ENCODE results near the gene TMEM127.
A peak's percentile ranks its signal among the peaks of the same experiment; 100 is the strongest.
"Not testable (repeated sequence)": the region's sequence is repeated elsewhere in the genome, so short reads cannot be mapped to it uniquely, and the experiment has no call there.

Gene TMEM127

GRCh38 chr2:96265840-96266679, at the start of gene TMEM127, which contains the start of gene CIAO1:
Gene TMEM127, minus strand, starts transcription at chr2:96265997. Its CDS starts 616 bp downstream, at chr2:96265381.
Gene CIAO1, plus strand, starts transcription at chr2:96266225. Its CDS starts 126 bp downstream, at chr2:96266351.
- peak; percentile 97 for DNase-seq

GRCh38 chr2:96315005-96315399, 49.2 kb upstream of the TMEM127 start:
- no peak for DNase-seq

- DNase-seq, result no peak
Observed at GRCh38 chr2:96308248-96308647, 42.5 kb upstream of the TMEM127 start.

GRCh38 chr2:96306370-96306769, 40.6 kb upstream of the TMEM127 start:
- no peak for DNase-seq

GRCh38 chr2:96305979-96306308, 40.1 kb upstream of the TMEM127 start:
- no peak for DNase-seq

GRCh38 chr2:96305091-96305978, 39.5 kb upstream of the TMEM127 start, which contains the start of gene SNRNP200:
Gene SNRNP200, minus strand, starts transcription at chr2:96305546. Its CDS starts 109 bp downstream, at chr2:96305437.
- DNase-seq, result peak; percentile 80

- no peak for DNase-seq
Observed at GRCh38 chr2:96304606-96305005, 38.8 kb upstream of the TMEM127 start.

GRCh38 chr2:96301865-96302264, 36.1 kb upstream of the TMEM127 start:
- no peak for DNase-seq

- DNase-seq, result no peak
Observed at GRCh38 chr2:96296925-96297324, 31.1 kb upstream of the TMEM127 start.

GRCh38 chr2:96294271-96294670, 28.5 kb upstream of the TMEM127 start:
- not testable (repeated sequence) for DNase-seq

- DNase-seq, result no peak
Observed at GRCh38 chr2:96291751-96292150, 26.0 kb upstream of the TMEM127 start.

- no peak for DNase-seq
Observed at GRCh38 chr2:96287273-96287856, 21.6 kb upstream of the TMEM127 start.

- no peak for DNase-seq
Observed at GRCh38 chr2:96276787-96277499, 11.1 kb upstream of the TMEM127 start.

GRCh38 chr2:96274355-96275056, 8.7 kb upstream of the TMEM127 start:
- DNase-seq, result no peak

- no peak for DNase-seq
Observed at GRCh38 chr2:96273763-96274162, 8.0 kb upstream of the TMEM127 start.

GRCh38 chr2:96271995-96272394, 6.2 kb upstream of the TMEM127 start:
- no peak for DNase-seq

GRCh38 chr2:96267159-96267971, 1.6 kb upstream of the TMEM127 start:
- DNase-seq, result peak; percentile 31

GRCh38 chr2:96265349-96265839, 403 bp downstream of the TMEM127 start:
- DNase-seq, result no peak

- no peak for DNase-seq
Observed at GRCh38 chr2:96264656-96265348, 995 bp downstream of the TMEM127 start.

- DNase-seq, result no peak
Observed at GRCh38 chr2:96264086-96264485, 1.7 kb downstream of the TMEM127 start.

All from GDM1 (cell line).